IMR-90 (cell line): Measurements from ENCODE around the gene EPN2. TPM values are rescaled to one million over a fixed set of nuclear protein-coding genes. Genes with fewer than 3 reads are reported as not detected.

Experiments
- ATAC-seq: fragments of 200-7000 bp; cut with Tn5 transposase; 2 replicates; pipeline ENCODE4 v1.9.1; 2020; ENCODE audit warnings: low read depth, mild to moderate bottlenecking, moderate library complexity
- BruUV-seq: library from RNA; stranded (reverse); fragments of 400-500 nt; replicated peaks from 2 replicates; lab custom pipeline; 2021; lab: Mats Ljungman, UMichigan
- CTCF ChIA-PET: fragments of 300-600 bp; formaldehyde crosslinking; extraction: SDS; loops from one replicate; lab custom pipeline; 2021; ENCODE audit warnings: antibody characterized with exemption; lab: Yijun Ruan, JAX
- POLR2A ChIA-PET: fragments of 300-600 bp; sonication (Branson Sonifier 250); formaldehyde crosslinking; loops from one replicate; lab custom pipeline; 2022; ENCODE audit warnings: antibody characterized with exemption; ENCODE audit not compliant: unreplicated experiment; lab: Charles Lee
- DNase-seq: peaks from one replicate; pipeline ENCODE4 v3.0.0; 2013
- H2AFZ ChIP-seq: replicated peaks from 2 replicates; pipeline ENCODE3; 2013; ENCODE audit warnings: low read length, mild to moderate bottlenecking; ENCODE audit not compliant: poor library complexity
- H2AK5ac ChIP-seq: 2 replicates; pipeline ENCODE4 v1.6.1; 2013; ENCODE audit warnings: low read depth, low read length, inconsistent platforms
- H2AK9ac ChIP-seq: replicated peaks from 2 replicates; pipeline ENCODE3; 2013; ENCODE audit warnings: mild to moderate bottlenecking, low read depth, low read length, moderate library complexity; ENCODE audit not compliant: poor library complexity
- H2BK120ac ChIP-seq: 2 replicates; pipeline ENCODE4 v1.6.1; 2013; ENCODE audit warnings: low read depth, low read length, inconsistent platforms
- H2BK15ac ChIP-seq: 3 replicates; pipeline ENCODE4 v1.6.1; 2013; ENCODE audit warnings: low read depth, low read length, inconsistent platforms
- H2BK20ac ChIP-seq: 2 replicates; pipeline ENCODE4 v1.6.1; 2013; ENCODE audit warnings: low read depth, mild to moderate bottlenecking, inconsistent platforms, low read length, moderate library complexity
- H2BK5ac ChIP-seq: 2 replicates; pipeline ENCODE4 v1.6.1; 2013; ENCODE audit warnings: mild to moderate bottlenecking, low read depth, low read length, inconsistent platforms; ENCODE audit not compliant: poor library complexity, severe bottlenecking
- H3K14ac ChIP-seq: replicated peaks from 2 replicates; pipeline ENCODE4 v1.6.1; 2013; ENCODE audit warnings: low read depth, low read length, inconsistent platforms
- H3K18ac ChIP-seq: 2 replicates; pipeline ENCODE4 v1.6.1; 2013; ENCODE audit warnings: low read depth, low read length, control low read depth
- H3K23ac ChIP-seq: 2 replicates; pipeline ENCODE4 v1.6.1; 2013; ENCODE audit warnings: low read depth, low read length, inconsistent platforms
- H3K27ac ChIP-seq: 2 replicates; pipeline ENCODE4 v1.5.1; 2013; ENCODE audit warnings: mild to moderate bottlenecking, control low read depth, low read length; ENCODE audit not compliant: insufficient read depth
- H3K27me3 ChIP-seq: 2 replicates; pipeline ENCODE4 v1.6.1; 2013; ENCODE audit warnings: low read length; ENCODE audit not compliant: control insufficient read depth, insufficient read depth
- H3K36me3 ChIP-seq: 2 replicates; pipeline ENCODE4 v1.6.1; 2013; ENCODE audit warnings: low read length, mixed read lengths; ENCODE audit not compliant: control insufficient read depth, insufficient read depth
- H3K4ac ChIP-seq: 2 replicates; pipeline ENCODE4 v1.6.1; 2013; ENCODE audit warnings: low read depth, low read length, inconsistent platforms
- H3K4me1 ChIP-seq: 2 replicates; pipeline ENCODE4 v1.6.1; 2013; ENCODE audit warnings: low read length, mixed read lengths; ENCODE audit not compliant: control insufficient read depth, insufficient read depth
- H3K4me2 ChIP-seq: 2 replicates; pipeline ENCODE4 v1.6.1; 2013; ENCODE audit warnings: low read depth, mild to moderate bottlenecking, control low read depth, low read length, moderate library complexity
- H3K4me3 ChIP-seq: 2 replicates; pipeline ENCODE4 v1.5.1; 2013; ENCODE audit warnings: low read depth, mild to moderate bottlenecking, control low read depth, low read length, moderate library complexity; ENCODE audit not compliant: insufficient read depth
- H3K56ac ChIP-seq: 2 replicates; pipeline ENCODE4 v1.6.1; 2013; ENCODE audit warnings: low read length, inconsistent platforms; ENCODE audit not compliant: insufficient read depth; ENCODE audit errors: extremely low read depth
- H3K79me1 ChIP-seq, 2 experiments: 2 replicates each; pipeline ENCODE4 v1.6.1; 2013; ENCODE audit warnings: low read length in 2 of 2, inconsistent platforms in 1 of 2, low read depth in 1 of 2
- H3K9ac ChIP-seq: 2 replicates; pipeline ENCODE4 v1.6.1; 2013; ENCODE audit warnings: low read depth, low read length, control low read depth
- H3K9me1 ChIP-seq: 2 replicates; pipeline ENCODE4 v1.6.1; 2013; ENCODE audit warnings: low read length, inconsistent platforms; ENCODE audit not compliant: insufficient read depth
- H3K9me3 ChIP-seq: 2 replicates; pipeline ENCODE4 v1.6.1; 2013; ENCODE audit warnings: low read length; ENCODE audit not compliant: control insufficient read depth, insufficient read depth
- H4K20me1 ChIP-seq: 2 replicates; pipeline ENCODE4 v1.6.1; 2013; ENCODE audit warnings: low read length, inconsistent platforms; ENCODE audit not compliant: insufficient read depth
- H4K5ac ChIP-seq: 2 replicates; pipeline ENCODE4 v1.6.1; 2013; ENCODE audit warnings: mild to moderate bottlenecking, low read depth, low read length, control low read depth
- H4K8ac ChIP-seq, 2 experiments: 2 replicates each; pipeline ENCODE4 v1.6.1; 2013; ENCODE audit warnings: low read depth in 2 of 2, low read length in 2 of 2, control low read depth in 1 of 2, inconsistent platforms in 1 of 2
- H4K91ac ChIP-seq: 2 replicates; pipeline ENCODE4 v1.6.1; 2013; ENCODE audit warnings: low read depth, low read length, inconsistent platforms; ENCODE audit not compliant: insufficient read depth
- MAFK ChIP-seq: IDR thresholded peaks from 2 replicates; pipeline ENCODE4 v1.6.1; 2012; ENCODE audit warnings: low read depth, low read length, improper control_type of control experiment
- NFE2L2 ChIP-seq: fragments of 150-350 bp; IDR thresholded peaks from 2 replicates; pipeline ENCODE4 v1.6.1; 2016; ENCODE audit warnings: low read depth, mild to moderate bottlenecking, low read length
- WGBS, 2 experiments: methylation state at CpG; one replicate each; pipeline versions ENCODE4 v1.1.5 to v1.1.7; 2013; ENCODE audit warnings: missing lambda C conversion rate in 2 of 2; ENCODE audit not compliant: insufficient read length in 1 of 2; ENCODE audit errors: extremely low coverage in 2 of 2; 5-methylcytosine and 5-hydroxymethylcytosine counted together
- dilution Hi-C: fragments of 300-500 bp; cut with HindIII; formaldehyde crosslinking; loops from one replicate; pipeline ENCODE4 v1.14.3; 2018; ENCODE audit warnings: low sequenced_read_pairs; ENCODE audit not compliant: unreplicated experiment
- in situ Hi-C: fragments of 300-500 bp; cut with MboI; formaldehyde crosslinking; loops from 3 replicates; pipeline ENCODE4 v1.14.3; 2019; ENCODE audit warnings: low sequenced_read_pairs, inconsistent platforms, mixed read lengths
- intact Hi-C: fragments of 100-400 bp; cut with micrococcal nuclease; formaldehyde crosslinking; loops from 2 replicates; pipeline ENCODE4 v1.10.0; 2022
- polyA plus RNA-seq, 3 experiments: library from polyadenylated mRNA; depleted of rRNA; stranded (reverse); fragments of >200 nt; gene quantifications; 2 replicates each; pipeline ENCODE4 v1.2.3, GENCODE V29; 2012; ENCODE audit warnings: low replicate concordance in 1 of 3
- total RNA-seq: library from RNA; depleted of rRNA; stranded (reverse); fragments of >200 nt; gene quantifications from 2 replicates; pipeline ENCODE4 v1.2.3, GENCODE V29; 2012

Gene EPN2
- total and polyA plus RNA-seq, 2 of the 4 experiments (the other 2 are of a cell fraction) = 14.9 to 25.3 TPM

GRCh38 chr17:19284005-19284959, 47.1 kb downstream of the EPN2 start:
- BruUV-seq = no TSS peak
- Histone ChIP-seq H2AK5ac (no peak overlapping the region), H2BK120ac (no peak overlapping the region), H2BK20ac (no peak overlapping the region), H4K5ac (no peak overlapping the region), H2BK15ac (no peak overlapping the region), H3K4me2 (no peak overlapping the region), H3K4me1 (peaks cover 10% of the 10 kb centered on the region), H4K91ac (no peak overlapping the region), H4K20me1 (peaks cover 83% of the 10 kb centered on the region), H3K4ac (no peak overlapping the region), H3K36me3 (peaks cover 19% of the 10 kb centered on the region), H3K14ac (no peak overlapping the region), H3K27me3 (no peaks in the 10 kb centered on the region), H2AK9ac (no peak overlapping the region), H4K8ac (no peak overlapping the region), H2BK5ac (no peak overlapping the region), H3K79me1 (peaks cover 30 to 87% of the 10 kb centered on the region in 2 experiments), H3K9me1 (peaks cover 42% of the 10 kb centered on the region), H3K18ac (no peak overlapping the region), H3K23ac (no peak overlapping the region), H3K27ac (no peak overlapping the region), H3K56ac (no peak overlapping the region), H3K9ac (no peak overlapping the region), H3K4me3 (no peak overlapping the region), H3K9me3 (no peaks in the 10 kb centered on the region), H2AFZ (no peak overlapping the region)
- POLR2A ChIA-PET = no interaction called here
- in situ Hi-C loops (no loop called here), intact Hi-C loops (no loop called here), dilution Hi-C loops (no loop called here)
- no peak for ATAC-seq
- no CpG with 5 or more reads among the region's 3 CpGs for WGBS, 2 experiments
- CTCF ChIA-PET = no interaction called here
- DNase-seq = no peak
- peak; percentile 18; the same call in 1 of the 2 replicates for TF ChIP-seq MAFK
- TF ChIP-seq NFE2L2 = no peak
